ENCODE results near the gene CNTN1.

DNA sequence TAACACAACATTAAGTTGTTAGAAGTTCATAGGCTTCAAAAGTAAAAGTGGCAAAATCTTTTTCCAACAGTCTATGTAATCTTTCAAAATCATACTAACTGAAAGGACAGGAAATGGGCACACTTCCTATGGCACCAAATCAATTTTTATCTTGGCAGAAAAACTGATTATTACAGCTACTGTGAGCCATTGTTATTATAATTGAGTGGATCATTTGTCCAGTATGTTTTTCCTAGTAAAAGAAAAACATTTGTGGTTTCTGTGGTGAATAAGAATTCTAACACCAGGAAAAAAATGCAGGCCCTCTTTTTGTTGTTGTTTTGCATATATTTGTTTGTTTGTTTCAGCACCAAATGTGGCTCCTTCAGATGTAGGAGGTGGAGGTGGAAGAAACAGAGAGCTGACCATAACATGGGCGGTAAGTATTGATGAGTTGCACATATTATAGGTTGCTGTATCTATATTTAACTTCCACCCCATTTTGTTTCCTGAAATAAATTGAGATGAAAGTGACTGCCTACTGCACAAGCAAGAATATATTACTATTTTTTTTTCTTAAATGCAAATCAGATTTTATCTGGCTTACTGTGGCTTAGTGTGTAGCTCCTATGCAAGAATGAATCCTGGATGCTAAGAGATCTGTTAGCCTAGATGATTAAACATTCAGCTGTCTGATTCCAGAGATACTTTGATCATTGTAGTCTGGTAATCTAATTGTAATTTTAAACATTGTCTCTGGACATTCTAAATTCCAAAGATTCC is 321.8 kb downstream of the CNTN1 start:
- TF ChIP-seq, protein P1, sequence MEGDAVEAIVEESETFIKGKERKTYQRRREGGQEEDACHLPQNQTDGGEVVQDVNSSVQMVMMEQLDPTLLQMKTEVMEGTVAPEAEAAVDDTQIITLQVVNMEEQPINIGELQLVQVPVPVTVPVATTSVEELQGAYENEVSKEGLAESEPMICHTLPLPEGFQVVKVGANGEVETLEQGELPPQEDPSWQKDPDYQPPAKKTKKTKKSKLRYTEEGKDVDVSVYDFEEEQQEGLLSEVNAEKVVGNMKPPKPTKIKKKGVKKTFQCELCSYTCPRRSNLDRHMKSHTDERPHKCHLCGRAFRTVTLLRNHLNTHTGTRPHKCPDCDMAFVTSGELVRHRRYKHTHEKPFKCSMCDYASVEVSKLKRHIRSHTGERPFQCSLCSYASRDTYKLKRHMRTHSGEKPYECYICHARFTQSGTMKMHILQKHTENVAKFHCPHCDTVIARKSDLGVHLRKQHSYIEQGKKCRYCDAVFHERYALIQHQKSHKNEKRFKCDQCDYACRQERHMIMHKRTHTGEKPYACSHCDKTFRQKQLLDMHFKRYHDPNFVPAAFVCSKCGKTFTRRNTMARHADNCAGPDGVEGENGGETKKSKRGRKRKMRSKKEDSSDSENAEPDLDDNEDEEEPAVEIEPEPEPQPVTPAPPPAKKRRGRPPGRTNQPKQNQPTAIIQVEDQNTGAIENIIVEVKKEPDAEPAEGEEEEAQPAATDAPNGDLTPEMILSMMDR (IDR thresholded peaks at IDR 0.05 in 2 of 3, conservative IDR thresholded peaks at IDR 0.05 in 1 of 3; ENCODE audit: borderline replicate concordance in 1 of 3, insufficient read depth in 1 of 3, low read depth in 2 of 3, low read length in 2 of 3): no peak
- TF ChIP-seq EGR1 (IDR thresholded peaks at IDR 0.05; ENCODE audit: low read depth) (no peak), EZH2 (IDR thresholded peaks at IDR 0.05) (no peak), POLR2AphosphoS5 (IDR thresholded peaks at IDR 0.05; ENCODE audit: low read depth, low read length) (no peak), POLR2A (IDR thresholded peaks at IDR 0.05; ENCODE audit: borderline replicate concordance, extremely low read depth, insufficient read depth, insufficient read length) (no peak)

Data from HCT116 (cell line).